HG02973 (cell line): ENCODE measurements around the gene IP6K2.
"Not testable (repeated sequence)": the region's sequence is repeated elsewhere in the genome, so short reads cannot be mapped to it uniquely, and the experiment has no call there.

ENCODE experiments used
- ATAC-seq: cut with Tn5 transposase; IDR thresholded peaks from one replicate; pipeline ENCODE4 v1.9.1; 2021; ENCODE audit warnings: moderate library complexity; ENCODE audit not compliant: unreplicated experiment

Gene IP6K2

DNA sequence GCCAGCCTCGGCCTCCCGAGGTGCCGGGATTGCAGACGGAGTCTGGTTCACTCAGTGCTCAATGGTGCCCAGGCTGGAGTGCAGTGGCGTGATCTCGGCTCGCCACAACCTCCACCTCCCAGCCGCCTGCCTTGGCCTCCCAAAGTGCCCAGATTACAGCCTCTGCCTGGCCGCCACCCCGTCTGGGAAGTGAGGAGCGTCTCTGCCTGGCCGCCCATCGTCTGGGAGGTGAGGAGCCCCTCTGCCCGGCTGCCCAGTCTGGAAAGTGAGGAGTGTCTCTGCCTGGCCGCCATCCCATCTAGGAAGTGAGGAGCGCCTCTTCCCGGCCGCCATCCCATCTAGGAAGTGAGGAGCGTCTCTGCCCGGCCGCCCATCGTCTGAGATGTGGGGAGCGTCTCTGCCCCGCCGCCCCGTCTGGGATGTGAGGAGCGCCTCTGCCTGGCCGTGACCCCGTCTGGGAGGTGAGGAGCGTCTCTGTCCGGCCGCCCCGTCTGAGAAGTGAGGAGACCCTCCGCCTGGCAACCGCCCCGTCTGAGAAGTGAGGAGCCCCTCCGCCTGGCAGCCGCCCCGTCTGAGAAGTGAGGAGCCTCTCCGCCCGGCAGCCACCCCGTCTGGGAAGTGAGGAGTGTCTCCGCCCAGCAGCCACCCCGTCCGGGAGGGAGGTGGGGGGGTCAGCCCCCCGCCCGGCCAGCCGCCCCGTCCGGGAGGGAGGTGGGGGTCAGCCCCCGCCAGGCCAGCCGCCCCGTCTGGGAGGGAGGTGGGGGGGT is 16.9 kb upstream of the IP6K2 start:
- not testable (repeated sequence) for ATAC-seq

DNA sequence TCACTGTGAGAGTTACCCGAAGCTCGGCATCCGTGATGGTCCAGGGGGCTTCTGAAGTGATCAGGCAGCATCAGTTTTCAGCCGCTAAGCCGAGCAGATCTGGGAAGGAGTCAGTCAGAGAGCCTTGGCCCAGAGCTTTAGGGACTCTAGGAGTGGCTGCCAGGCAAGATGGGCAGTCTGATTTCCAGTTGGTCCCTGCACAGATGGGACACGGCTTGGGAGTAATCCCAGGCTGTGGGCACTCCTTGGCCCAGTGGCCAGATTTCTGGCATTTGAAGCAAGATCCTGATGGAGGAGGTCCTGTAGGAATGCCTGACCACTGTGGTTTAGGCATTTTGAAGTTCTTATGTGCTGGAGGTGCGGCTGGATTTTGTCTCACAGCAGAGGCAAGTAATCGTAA is 10.5 kb upstream of the IP6K2 start:
- no peak for ATAC-seq

DNA sequence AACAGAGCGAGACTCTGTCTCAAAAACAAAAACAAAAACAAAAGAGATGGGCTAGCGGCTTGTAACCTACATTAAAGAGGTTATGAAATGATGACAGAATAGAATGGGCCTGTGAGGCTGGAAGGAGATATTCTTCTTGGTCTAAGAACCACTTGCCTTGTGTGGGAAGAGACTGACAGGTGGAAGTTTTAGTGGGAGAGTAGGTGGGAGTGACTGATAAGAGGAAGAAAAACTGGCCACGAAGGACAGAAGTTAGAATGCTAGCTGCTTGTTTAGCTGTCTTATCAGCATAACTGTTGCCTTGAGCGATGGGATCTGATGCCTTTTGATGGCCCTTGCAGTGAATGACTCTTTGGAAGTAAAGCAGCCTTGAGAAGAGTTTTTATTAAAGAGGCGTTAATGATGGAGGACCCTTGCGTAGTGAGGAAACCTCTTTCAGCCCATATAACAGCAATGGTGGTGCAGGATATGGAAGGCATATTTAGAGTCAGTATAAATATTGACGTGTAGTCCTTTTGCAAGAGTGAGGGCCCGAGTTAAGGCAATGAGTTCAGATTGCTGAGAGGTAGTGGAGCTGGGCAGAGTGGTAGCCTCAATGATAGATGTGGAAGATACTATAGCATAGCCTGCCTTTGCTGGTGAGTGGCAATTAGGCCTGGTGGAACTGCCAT is 8.3 kb upstream of the IP6K2 start:
- not testable (repeated sequence) for ATAC-seq

DNA sequence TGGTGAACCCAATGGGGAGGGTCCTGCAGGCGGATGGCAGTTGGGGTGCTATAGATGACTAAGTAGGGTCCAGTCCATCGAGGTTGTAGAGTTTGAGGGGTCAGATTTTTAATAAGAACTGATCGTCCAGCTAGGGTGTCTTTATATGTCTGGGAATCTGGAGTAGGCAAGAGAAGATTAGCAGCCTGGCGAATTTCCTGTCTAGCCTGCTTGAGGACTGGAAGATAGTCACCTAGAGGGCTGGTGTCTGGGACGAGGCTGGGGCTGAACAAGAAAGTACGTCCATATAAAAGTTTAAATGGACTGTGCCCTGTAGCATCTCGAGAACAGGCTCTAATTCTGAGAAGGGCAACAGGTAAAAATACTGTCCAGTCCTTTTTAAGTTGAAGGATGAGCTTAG is 6.7 kb upstream of the IP6K2 start:
- no peak for ATAC-seq

DNA sequence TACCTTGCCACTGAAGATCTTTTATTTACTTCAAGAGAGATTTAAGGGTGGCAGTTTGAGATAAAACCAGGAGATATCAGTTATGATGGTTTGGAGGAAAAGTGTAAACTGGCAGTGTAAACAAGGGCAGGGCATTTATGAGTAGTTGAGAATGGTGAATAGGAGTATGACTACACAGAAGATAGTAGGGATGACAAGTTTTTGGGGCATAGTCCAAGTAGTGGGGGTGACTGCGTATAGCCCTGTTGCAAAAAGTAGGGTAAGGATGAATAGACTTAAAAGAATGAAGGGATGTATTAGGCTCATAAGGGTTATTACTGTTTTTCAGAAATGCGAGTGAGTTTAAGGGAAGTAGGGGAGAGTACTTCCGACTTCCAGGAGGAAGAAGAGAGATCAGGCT is 6.3 kb upstream of the IP6K2 start:
- ATAC-seq: not testable (repeated sequence)

DNA sequence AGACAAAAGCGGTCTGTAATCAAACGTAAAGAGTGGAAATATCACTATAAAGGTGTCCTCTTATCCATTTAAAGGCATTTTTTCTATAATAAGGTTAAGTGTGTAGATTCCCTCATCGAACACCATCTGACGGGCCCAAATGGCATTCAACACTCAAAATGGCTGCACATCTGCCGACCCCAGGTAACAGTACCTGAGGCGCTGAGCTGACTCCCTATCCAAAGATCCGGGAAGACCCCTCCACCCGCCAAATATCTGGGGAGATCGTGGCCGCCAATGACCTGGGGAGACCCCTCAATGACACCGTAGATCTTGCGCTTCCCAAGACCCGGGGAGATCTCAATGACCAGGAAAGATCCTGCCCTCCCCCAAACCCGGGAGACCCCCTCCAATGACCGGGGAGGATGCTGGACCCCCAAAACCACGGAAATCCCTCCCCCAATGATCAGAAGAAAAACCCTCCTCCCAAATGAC is 476 bp downstream of the IP6K2 start:
- ATAC-seq: no peak

DNA sequence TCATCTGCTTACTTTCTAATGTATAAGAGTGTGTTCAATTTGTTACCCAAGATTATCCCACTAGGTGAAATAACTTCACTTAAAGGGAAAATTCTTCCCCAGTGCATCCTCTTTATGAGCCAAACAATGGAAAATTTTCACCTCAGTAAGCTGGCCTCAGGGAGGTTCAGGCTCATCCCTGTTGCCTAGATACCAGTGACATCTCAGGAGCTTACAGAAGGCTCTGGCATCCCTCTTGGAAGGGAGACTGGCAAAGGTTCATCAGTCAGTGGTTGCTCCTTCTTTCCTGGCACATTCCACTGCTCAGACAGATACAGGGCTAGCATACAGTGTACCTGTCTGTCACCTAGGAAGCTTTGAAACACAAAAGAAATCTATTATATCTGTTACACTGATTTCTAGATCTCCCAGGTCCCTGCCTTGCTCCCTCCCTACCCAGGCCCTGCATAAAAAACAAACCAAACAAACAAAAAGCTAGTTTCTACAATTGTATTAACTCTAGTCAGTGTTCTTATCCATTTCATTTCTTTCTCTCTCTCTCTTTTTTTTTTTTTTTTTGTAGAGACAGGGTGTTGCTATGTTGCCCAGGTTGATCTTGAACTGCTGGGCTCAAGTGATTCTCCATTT is 1.7 kb downstream of the IP6K2 start:
- ATAC-seq: no peak

DNA sequence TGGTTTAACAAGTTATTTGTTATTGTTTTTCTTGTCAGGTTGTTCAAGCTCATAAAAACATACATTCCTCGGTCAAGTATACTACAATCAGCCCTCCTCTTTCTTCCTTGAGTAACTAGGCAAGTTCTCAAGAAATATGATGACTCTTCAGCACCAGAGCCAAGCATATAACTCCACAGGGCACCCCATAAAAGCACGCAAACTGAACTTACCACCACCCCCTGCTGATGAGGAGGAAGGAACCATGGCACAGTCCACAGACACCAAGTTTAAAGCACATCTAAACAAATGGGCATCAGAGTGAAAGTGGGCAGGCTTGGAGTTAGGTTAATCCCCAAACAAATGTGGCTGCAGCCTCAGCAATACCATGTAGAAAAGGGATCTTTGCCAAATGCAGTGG is 5.3 kb downstream of the IP6K2 start:
- no peak for ATAC-seq

DNA sequence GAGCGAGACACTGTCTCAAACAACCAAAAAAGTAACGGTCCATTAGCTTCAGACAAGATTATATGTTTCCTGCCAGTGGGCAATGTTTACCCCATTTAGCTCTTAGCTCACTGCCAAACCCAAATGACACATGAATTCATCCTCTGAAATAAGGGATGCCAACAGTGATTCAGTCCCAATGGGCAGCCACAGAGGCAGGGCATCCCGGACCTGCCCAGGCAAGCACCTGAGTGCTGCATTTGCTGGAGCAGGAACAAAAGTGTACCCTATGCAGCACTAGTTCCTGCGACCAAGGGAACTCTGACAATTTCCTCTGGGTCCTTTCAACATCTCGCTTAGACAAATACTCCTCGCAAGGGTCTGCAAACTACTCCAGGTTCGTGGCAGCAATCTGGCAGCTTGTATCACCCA is 8.0 kb downstream of the IP6K2 start:
- no peak for ATAC-seq

DNA sequence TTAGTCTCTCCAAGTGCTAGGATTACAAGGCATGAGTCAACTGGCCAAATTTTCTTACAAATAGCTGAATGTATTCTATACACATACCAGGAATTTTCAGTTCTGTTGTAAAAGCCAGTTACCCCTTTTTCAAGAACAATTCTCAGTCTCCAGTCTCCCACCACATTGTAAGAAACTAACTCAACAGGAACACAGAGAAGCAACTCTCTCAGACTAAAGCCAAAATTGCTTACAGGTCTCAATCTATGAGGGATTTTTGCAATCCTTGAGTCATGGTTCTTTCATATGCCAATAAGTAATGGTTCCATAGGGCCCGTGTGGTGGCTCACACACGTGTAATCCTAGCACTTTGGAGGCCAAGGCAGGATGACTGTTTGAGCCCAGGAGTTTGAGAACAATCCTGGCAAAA is 8.5 kb downstream of the IP6K2 start:
- no peak for ATAC-seq

DNA sequence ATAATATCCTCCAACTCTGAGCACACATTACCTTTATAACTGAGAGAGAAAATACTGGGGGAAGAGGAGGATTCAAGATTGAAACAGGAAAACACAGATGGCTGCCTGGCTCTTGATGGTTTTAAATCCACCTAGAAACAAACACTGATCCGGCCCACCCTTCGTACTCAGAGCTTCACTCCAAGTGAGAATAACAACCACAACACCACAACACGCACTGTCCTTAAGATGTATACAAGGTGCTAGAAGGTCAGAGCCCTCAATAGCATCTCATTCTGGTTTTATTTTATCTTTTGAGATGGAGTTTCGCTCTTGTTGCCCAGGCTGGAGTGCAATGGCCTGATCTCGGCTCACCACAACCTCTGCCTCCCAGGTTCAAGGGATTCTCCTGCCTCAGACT is 9.9 kb downstream of the IP6K2 start:
- ATAC-seq: no peak

DNA sequence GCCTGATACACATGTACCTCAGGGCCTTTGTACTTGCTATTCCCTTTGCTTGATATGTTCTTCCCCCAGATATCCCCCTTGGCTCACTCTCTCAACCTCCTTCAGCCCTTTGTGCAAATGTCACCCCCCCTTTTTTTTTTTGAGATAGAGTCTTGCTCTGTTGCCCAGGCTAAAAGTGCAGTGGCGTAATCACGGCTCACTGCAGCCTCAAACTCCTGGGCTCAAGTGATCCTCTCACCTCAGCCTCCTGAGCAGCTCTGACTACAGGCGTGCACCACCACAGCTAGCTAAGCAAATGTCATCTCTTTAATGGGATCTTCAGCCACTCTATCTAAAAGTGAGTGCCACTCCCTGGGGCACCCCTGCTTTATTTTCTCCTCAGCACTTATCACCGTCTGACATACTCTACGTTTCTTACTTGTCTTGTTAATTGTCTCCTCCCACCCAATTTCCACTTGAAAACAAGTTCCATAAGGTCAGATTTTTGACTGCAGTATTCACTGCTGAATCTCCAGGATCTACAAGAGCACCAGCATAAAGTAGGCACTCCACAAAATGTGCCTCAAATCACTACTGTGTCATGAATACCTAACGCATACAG is 14.6 kb downstream of the IP6K2 start:
- no peak for ATAC-seq

DNA sequence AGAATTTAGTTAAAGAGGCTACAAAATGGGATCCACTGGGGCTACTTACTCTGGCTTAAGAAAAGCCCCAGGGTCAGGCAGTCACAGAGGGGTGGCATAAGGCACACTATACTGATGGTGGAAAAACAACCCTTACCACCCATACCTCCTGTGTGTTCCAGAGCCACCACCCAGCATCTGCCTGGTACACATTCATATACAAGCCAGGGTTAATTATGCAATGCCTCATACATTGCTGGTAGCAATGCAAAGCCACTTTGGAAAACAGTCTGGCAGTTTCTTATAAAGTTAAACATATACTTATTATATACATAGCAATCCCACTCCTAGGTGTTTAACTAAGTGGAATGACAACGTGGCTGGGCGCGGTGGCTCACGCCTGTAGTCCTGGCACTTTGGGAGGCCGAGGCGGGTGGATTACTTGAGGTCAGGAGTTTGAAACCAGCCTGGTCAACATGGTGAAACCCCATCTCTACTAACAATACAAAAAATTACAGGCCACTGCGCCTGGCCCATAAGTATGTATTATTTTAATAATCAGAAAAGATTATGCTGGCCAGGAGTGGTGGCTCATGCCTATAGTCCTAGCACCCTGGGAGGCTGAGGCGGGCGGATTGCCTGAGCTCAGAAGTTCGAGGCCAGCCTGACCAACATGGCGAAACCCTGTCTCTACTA is 16.2 kb downstream of the IP6K2 start:
- no peak for ATAC-seq

DNA sequence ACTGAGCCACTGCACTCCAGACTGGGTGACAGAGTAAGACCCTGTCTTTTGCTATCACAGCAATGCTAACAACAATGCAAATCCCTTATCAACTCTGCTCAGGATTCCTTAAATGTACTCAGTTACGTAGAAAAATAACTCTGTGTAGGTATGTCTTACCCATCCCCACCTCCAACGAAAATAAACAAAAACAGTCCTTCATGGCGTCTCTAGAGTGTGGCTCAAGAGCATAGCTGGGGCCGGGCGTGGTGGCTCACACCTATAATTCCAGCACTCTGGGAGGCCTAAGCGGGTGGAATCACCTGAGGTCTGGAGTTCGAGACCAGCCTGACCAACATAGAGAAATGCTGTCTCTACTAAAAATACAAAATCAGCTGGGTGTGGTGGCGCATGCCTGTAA is 18.1 kb downstream of the IP6K2 start:
- no peak for ATAC-seq

DNA sequence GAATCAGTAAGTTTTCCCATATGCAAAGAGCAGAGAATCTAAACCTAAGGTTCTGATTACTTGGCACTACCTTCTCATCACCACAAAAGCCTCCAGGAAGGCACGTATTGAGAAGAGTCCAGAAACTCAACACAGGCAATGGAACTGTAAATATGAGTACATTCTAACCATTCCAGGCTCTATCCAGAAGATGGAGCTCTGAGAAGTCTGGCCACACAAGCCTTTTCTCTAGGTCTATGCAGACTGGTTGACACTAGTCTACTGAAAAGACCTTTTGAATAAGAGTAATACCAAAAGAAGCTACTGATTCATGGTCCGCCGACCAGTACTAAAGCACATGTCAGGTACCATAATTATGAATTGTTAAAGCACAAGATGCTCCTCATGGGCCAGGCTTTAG is 19.1 kb downstream of the IP6K2 start:
- ATAC-seq: no peak

DNA sequence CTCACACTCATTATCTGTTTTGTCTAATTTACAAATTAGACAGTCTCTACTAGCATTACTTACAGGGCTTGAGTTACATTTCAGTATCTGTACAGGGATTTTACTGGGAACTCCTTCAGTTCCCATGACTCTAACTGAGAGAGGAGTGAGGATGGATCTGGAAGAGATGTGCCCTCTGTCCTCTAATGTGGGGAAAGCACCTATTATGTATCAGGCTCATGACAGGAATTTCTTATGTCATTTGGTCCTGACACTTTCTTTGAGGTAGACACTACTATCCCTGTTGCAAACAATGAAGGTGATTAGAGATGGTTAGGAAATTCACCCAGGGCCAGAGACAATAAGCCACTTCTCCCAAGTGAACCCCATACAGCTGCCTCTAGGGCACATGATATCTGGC is 20.4 kb downstream of the IP6K2 start:
- ATAC-seq: no peak

DNA sequence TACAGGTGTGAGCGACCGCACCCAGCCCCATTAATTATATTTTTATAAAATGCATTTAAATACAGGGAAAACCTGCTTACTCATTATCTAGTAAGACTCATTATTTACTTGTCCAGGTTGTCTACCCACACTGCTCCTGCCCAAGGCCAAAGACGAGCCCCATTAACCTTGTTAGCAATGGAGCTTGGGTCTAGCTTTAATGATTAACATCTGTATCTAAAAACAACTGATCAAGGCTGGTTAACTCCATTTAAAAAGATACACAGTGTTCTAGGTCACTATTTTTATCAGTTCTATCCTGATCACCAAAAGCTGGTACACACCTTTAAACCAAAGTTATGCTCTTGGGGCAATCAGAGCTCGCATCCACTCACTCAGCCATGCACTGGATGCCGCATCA is 20.9 kb downstream of the IP6K2 start:
- no peak for ATAC-seq

DNA sequence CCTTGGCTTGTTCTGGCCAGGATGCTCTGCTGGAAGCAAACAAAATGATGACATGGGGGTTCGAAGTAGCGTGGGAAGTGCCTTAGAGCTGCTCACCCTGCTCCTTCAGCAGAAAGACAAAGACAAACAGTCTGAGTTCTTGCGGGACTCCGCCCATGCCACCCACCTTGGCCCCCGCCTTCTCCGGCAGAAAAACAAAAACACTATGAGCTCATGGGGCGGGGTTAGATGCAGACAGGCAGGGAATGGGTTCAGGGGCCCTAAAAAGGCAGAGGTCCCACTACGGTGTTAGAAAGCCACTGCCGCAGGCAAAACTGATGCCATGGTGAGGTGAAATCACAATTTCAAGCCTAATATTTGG is 21.6 kb downstream of the IP6K2 start:
- no peak for ATAC-seq

DNA sequence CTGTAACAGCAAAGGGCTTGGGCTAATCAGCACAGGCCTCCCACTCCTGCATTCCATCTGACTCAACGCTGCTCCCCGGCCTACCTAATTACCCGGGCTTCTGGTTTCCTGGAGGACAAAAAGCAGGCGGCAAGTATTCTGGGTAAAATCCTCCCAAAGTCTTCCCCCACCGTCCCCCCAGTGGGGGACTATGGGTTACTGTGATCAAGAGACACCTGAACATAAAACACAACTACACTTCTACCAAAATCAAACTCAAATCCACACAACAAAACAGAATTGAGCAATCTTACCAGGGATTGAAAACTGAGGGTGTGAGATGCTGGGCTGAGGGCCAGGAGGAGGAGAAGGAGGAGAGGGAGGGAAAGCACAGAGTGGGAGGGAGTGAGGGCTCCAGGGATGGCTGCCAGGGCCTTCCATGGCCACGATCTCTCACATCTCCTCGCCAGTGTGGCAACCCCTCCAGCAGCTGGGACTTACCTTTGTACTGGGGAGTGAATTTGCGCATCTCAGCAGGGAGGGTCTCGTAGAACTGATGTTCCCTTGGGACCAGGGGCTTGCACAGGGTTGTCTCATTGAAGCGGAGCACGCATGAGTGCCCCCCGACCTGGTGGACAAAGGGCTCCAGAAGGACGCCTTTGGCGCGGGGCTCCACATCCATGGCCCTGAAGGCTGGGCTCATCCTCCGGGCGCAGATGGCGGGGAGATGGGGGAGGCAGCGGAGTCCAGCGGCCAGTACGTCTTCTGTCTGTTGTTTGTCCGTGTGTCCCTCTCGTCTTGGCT is 22.2 kb downstream of the IP6K2 start:
- ATAC-seq: no peak

DNA sequence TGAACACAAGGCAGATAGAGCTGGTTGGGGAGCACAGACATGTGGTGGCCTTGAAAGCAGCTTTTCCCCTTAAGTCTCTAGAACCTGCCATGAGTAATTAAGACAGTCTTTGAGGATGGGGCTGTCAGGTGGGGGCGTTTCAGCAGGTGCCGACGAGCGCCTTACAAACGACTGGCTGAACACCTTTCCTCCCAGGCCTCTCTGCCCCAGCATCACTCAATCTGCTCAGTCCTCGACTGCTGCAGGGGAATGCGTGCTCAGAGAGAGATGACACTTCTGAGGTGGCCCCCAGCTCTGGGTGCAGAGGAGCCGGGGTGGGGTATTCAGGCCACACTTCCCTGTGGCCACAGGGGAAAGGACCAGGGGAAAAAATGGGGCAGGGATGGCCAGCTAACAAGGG is 23.2 kb downstream of the IP6K2 start:
- no peak for ATAC-seq
